OCI-M2 (cell line): ENCODE measurements around the gene YTHDF1.
"Not testable (repeated sequence)": the region's sequence is repeated elsewhere in the genome, so short reads cannot be mapped to it uniquely, and the experiment has no call there.

Experiments
- DNase-seq: peaks from one replicate; lab custom pipeline; 2025; ENCODE audit not compliant: unreplicated experiment; lab: John Stamatoyannopoulos, UW

YTHDF1 gene

GRCh38 chr20:63216041-63216848 is at the start of gene YTHDF1:
Gene YTHDF1 (minus strand): TSS chr20:63216131. CDS start chr20:63215892, 239 bp downstream.
- DNase-seq: peak; percentile 77

GRCh38 chr20:63264519-63264918 is 48.6 kb upstream of the YTHDF1 start:
- no peak for DNase-seq

GRCh38 chr20:63264000-63264399 is 48.1 kb upstream of the YTHDF1 start:
- DNase-seq: no peak

- no peak for DNase-seq
These were observed 46.9 kb upstream of the YTHDF1 start for GRCh38 chr20:63262836-63263235.

- DNase-seq: no peak
These were observed 46.0 kb upstream of the YTHDF1 start for GRCh38 chr20:63261795-63262528.

- DNase-seq: no peak
These were observed 45.3 kb upstream of the YTHDF1 start for GRCh38 chr20:63261060-63261794.

- no peak for DNase-seq
These were observed 44.6 kb upstream of the YTHDF1 start for GRCh38 chr20:63260521-63260920.

- no peak for DNase-seq
These were observed 44.0 kb upstream of the YTHDF1 start for GRCh38 chr20:63259734-63260460.

GRCh38 chr20:63258781-63259180 is 42.9 kb upstream of the YTHDF1 start:
- no peak for DNase-seq

- no peak for DNase-seq
These were observed 41.7 kb upstream of the YTHDF1 start for GRCh38 chr20:63257629-63258028.

GRCh38 chr20:63256954-63257353 is 41.0 kb upstream of the YTHDF1 start:
- DNase-seq: no peak

GRCh38 chr20:63255931-63256704 is 40.2 kb upstream of the YTHDF1 start:
- no peak for DNase-seq

- no peak for DNase-seq
These were observed 38.9 kb upstream of the YTHDF1 start for GRCh38 chr20:63254606-63255384.

- no peak for DNase-seq
These were observed 38.3 kb upstream of the YTHDF1 start, which contains the start of gene NKAIN4 for GRCh38 chr20:63254232-63254605. Gene NKAIN4 (minus strand): TSS chr20:63254463. CDS start chr20:63254450, 13 bp downstream.

GRCh38 chr20:63253438-63254231 is 37.7 kb upstream of the YTHDF1 start:
- DNase-seq: no peak

- DNase-seq: no peak
These were observed 37.1 kb upstream of the YTHDF1 start for GRCh38 chr20:63253065-63253437.

- DNase-seq: no peak
These were observed 36.4 kb upstream of the YTHDF1 start for GRCh38 chr20:63252284-63252711.

- not testable (repeated sequence) for DNase-seq
These were observed 35.4 kb upstream of the YTHDF1 start for GRCh38 chr20:63251350-63251749.

GRCh38 chr20:63249891-63250290 is 34.0 kb upstream of the YTHDF1 start:
- no peak for DNase-seq
